ENCODE data around the gene NFIB.

DNA sequence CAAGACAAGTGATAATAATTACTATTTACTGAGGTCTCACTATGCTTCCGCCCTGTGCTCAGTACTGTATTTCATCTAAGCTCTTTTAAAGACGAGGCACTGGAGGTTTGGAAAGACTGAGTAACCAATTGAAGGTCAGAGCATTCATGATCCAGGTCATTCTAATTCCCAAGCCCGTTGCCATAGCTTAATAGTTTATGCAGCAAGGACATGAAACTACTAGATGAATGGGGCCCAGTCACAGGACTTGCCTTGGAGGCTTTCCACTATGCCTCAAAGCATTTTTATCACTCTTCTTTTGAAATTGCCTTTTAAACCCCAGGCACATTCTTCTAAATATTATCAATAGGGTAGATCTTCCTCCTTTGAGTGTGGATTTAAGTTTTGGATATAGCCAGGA lies 17.2 kb upstream of the NFIB start:
- TF ChIP-seq NFRKB (IDR thresholded peaks at IDR 0.05), result no peak
- no peak for TF ChIP-seq SUZ12 (IDR thresholded peaks at IDR 0.05)
- no peak for TF ChIP-seq FOXM1 (IDR thresholded peaks at IDR 0.05; ENCODE audit: borderline replicate concordance)
- TF ChIP-seq HDGF (IDR thresholded peaks at IDR 0.05; ENCODE audit: borderline replicate concordance), result no peak
- TF ChIP-seq L3MBTL2 (conservative IDR thresholded peaks at IDR 0.05), result no peak
- no peak for TF ChIP-seq ARNT (IDR thresholded peaks at IDR 0.05)
- TF ChIP-seq CTBP1 (IDR thresholded peaks at IDR 0.05; ENCODE audit: borderline replicate concordance), result no peak
- no peak for TF ChIP-seq SP1 (IDR thresholded peaks at IDR 0.05)
- no peak for TF ChIP-seq LEF1 (IDR thresholded peaks at IDR 0.05; ENCODE audit: borderline replicate concordance)
- no peak for TF ChIP-seq TARDBP (IDR thresholded peaks at IDR 0.05)
- no peak for TF ChIP-seq ELF4 (IDR thresholded peaks at IDR 0.05)
- TF ChIP-seq BHLHE40 (IDR thresholded peaks at IDR 0.05; ENCODE audit: borderline replicate concordance), result no peak
- no peak for TF ChIP-seq FOXA1 (IDR thresholded peaks at IDR 0.05)
- no peak for TF ChIP-seq ZNF384 (IDR thresholded peaks at IDR 0.05)

All from HEK293T (cell line).